Measurements from ENCODE around the gene KDM6A. TPM values are rescaled to one million over a fixed set of nuclear protein-coding genes. Genes with fewer than 3 reads are reported as not detected.

The KDM6A gene
- polyA plus RNA-seq, 1 donor (not counting 4 experiments of a cell fraction or from before 2014, with no cell fraction given): 64.2 TPM

DNA sequence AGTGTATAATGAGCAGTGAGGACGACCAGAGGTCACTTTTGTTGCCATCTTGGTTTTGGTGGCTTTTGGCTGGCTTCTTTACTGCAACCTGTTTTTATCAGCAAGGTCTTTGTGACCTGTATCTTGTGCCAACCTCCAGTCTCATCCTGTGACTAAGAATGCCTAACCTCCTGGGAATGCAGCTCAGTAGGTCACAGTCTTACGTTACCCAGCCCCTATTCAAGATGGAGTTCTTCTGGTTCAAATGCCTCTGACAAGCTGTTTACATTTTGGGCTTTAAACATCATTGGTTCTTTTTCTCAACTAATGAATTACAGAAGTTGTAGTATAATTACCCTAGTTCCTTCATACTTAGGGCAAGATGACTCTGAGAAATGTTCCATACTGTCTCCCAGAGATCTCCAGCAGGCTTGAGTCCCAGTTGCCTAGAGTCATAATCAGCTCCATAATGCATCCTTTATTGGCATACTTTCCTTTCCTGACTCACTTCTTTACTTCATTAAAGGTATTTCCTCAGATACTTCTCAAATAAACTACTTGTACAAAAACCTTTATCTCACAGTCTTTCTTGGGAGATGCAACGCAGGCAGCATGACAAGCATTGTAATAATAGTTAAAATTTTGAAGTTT is 136.5 kb downstream of the KDM6A start:
- Histone ChIP-seq H3K27ac (ENCODE audit: control insufficient read depth, insufficient read depth, low read length) (peak overlapping the region; percentile 11), H4K20me1 (ENCODE audit: control insufficient read depth, extremely low read depth, insufficient read depth, low read length) (peaks cover 3% of the 10 kb centered on the region), H3K9me3 (ENCODE audit: control insufficient read depth, low read depth, low read length) (no peaks in the 10 kb centered on the region), H3K27me3 (ENCODE audit: control insufficient read depth, extremely low read depth, insufficient read depth, low read length) (no peaks in the 10 kb centered on the region), H3K9me1 (ENCODE audit: control insufficient read depth, extremely low read depth, insufficient read depth, low read length) (no peaks in the 10 kb centered on the region), H3K4me1 (ENCODE audit: control insufficient read depth, extremely low read depth, insufficient read depth, low read length) (peaks cover 23% of the 10 kb centered on the region), H3K36me3 (ENCODE audit: control insufficient read depth in 2 of 2, extremely low read depth in 1 of 2, insufficient read depth in 2 of 2, low read length in 2 of 2) (peaks cover 0 to 4% of the 10 kb centered on the region in 2 experiments), H3K9ac (ENCODE audit: control insufficient read depth, extremely low read depth, insufficient read depth, low read length) (no peak overlapping the region), H3K4me3 (ENCODE audit: control insufficient read depth in 2 of 3, extremely low read depth in 1 of 3, insufficient read depth in 2 of 3, low read depth in 1 of 3, low read length in 3 of 3) (no peak overlapping the region), H2AFZ (ENCODE audit: control insufficient read depth, low read length) (no peak overlapping the region), H3K4me2 (ENCODE audit: control insufficient read depth, extremely low read depth, insufficient read depth, low read depth, low read length) (peak overlapping the region; percentile 11), H3K79me2 (ENCODE audit: control insufficient read depth, insufficient read depth, low read length) (peaks cover 71% of the 10 kb centered on the region)
- no peak for DNase-seq (ENCODE audit: low read depth, low spot score)
- no peak for TF ChIP-seq EZH2 (IDR thresholded peaks at IDR 0.05; ENCODE audit: low read length)
- TF ChIP-seq CTCF (optimal IDR thresholded peaks at IDR 0.05 in 1 of 3, IDR thresholded peaks at IDR 0.05 in 1 of 3, conservative IDR thresholded peaks at IDR 0.05 in 1 of 3; ENCODE audit: extremely low read depth in 1 of 3, insufficient read depth in 2 of 3, low read length in 3 of 3): no peak
- dilution Hi-C loops (cut with MboI; ENCODE audit: extremely low pct_ligation_motif_present, low sequenced_read_pairs): no loop called here
- FAIRE-seq: peak; percentile 72

- FAIRE-seq (no peak), DNase-seq (ENCODE audit: low read depth, low spot score) (no peak)
- Histone ChIP-seq H3K27ac (ENCODE audit: control insufficient read depth, insufficient read depth, low read length) (no peak overlapping the region), H4K20me1 (ENCODE audit: control insufficient read depth, extremely low read depth, insufficient read depth, low read length) (peaks cover 3% of the 10 kb centered on the region), H2AFZ (ENCODE audit: control insufficient read depth, low read length) (no peak overlapping the region), H3K9ac (ENCODE audit: control insufficient read depth, extremely low read depth, insufficient read depth, low read length) (no peak overlapping the region), H3K79me2 (ENCODE audit: control insufficient read depth, insufficient read depth, low read length) (peaks cover 75% of the 10 kb centered on the region), H3K9me3 (ENCODE audit: control insufficient read depth, low read depth, low read length) (no peaks in the 10 kb centered on the region), H3K4me1 (ENCODE audit: control insufficient read depth, extremely low read depth, insufficient read depth, low read length) (peaks cover 23% of the 10 kb centered on the region), H3K9me1 (ENCODE audit: control insufficient read depth, extremely low read depth, insufficient read depth, low read length) (no peaks in the 10 kb centered on the region), H3K4me3 (ENCODE audit: control insufficient read depth in 2 of 3, extremely low read depth in 1 of 3, insufficient read depth in 2 of 3, low read depth in 1 of 3, low read length in 3 of 3) (no peak overlapping the region), H3K36me3 (ENCODE audit: control insufficient read depth in 2 of 2, extremely low read depth in 1 of 2, insufficient read depth in 2 of 2, low read length in 2 of 2) (peaks cover 0 to 4% of the 10 kb centered on the region in 2 experiments), H3K27me3 (ENCODE audit: control insufficient read depth, extremely low read depth, insufficient read depth, low read length) (no peaks in the 10 kb centered on the region), H3K4me2 (ENCODE audit: control insufficient read depth, extremely low read depth, insufficient read depth, low read depth, low read length) (peak overlapping the region; percentile 42)
- dilution Hi-C loops (cut with MboI; ENCODE audit: extremely low pct_ligation_motif_present, low sequenced_read_pairs): no loop called here
- TF ChIP-seq CTCF (optimal IDR thresholded peaks at IDR 0.05 in 1 of 3, IDR thresholded peaks at IDR 0.05 in 1 of 3, conservative IDR thresholded peaks at IDR 0.05 in 1 of 3; ENCODE audit: extremely low read depth in 1 of 3, insufficient read depth in 2 of 3, low read length in 3 of 3): no peak
- TF ChIP-seq EZH2 (IDR thresholded peaks at IDR 0.05; ENCODE audit: low read length): no peak
Observed at GRCh38 chrX:45011131-45011530, 138.1 kb downstream of the KDM6A start.
